Prostate gland (tissue), 2 donors: ENCODE data around the gene SHISA8. TPM values are rescaled to one million over a fixed set of nuclear protein-coding genes. Genes with fewer than 3 reads are reported as not detected.

Experiments
- DNase-seq: peaks from one replicate; pipeline ENCODE4 v3.0.0-alpha.2; 2019; ENCODE audit warnings: low spot score
- H3K27ac ChIP-seq, 2 donors: fragments of 200-600 bp; sonication (generic); 2 replicates each; pipeline ENCODE4 v1.5.1; 2017 to 2019
- H3K27me3 ChIP-seq: fragments of 200-600 bp; sonication (generic); replicated peaks from 2 replicates; pipeline ENCODE4 v1.5.1; 2019; ENCODE audit not compliant: insufficient read depth
- H3K36me3 ChIP-seq, 2 donors: fragments of 200-600 bp; sonication (generic); 1 replicate in 1 of 2; 2 replicates in 1 of 2; pipeline versions ENCODE4 v1.5.1 to v1.8.1; 2017 to 2019
- H3K4me1 ChIP-seq: fragments of 200-600 bp; sonication (generic); replicated peaks from 2 replicates; pipeline ENCODE4 v1.5.1; 2019
- H3K4me3 ChIP-seq, 2 donors: fragments of 200-600 bp; sonication (generic); 2 replicates each; pipeline ENCODE4 v1.5.1; 2017 to 2019
- H3K9me3 ChIP-seq: fragments of 200-600 bp; sonication (generic); 2 replicates; pipeline ENCODE4 v1.5.1; 2017
- CTCF ChIP-seq, 4 experiments: fragments of 200-600 bp in 2 of 4; fragments of 450-650 bp in 2 of 4; sonication (generic) in 2 of 4; IDR thresholded peaks; 1 replicate in 3 of 4; 2 replicates in 1 of 4; pipeline ENCODE4 v1.5.1; 2016 to 2019; ENCODE audit warnings: antibody characterized with exemption in 4 of 4, mild to moderate bottlenecking in 2 of 4, moderate library complexity in 2 of 4
- POLR2A ChIP-seq: fragments of 450-650 bp; IDR thresholded peaks from one replicate; pipeline ENCODE4 v1.6.1; 2016; ENCODE audit warnings: antibody characterized with exemption, mild to moderate bottlenecking
- POLR2AphosphoS5 ChIP-seq: sonication (generic); formaldehyde crosslinking; IDR thresholded peaks from one replicate; pipeline ENCODE4 v1.6.1; 2017; ENCODE audit warnings: antibody characterized with exemption
- WGBS: methylation state at CpG from one replicate; pipeline ENCODE4 v1.1.5; 2018; 5-methylcytosine and 5-hydroxymethylcytosine counted together
- intact Hi-C: fragments of 100-400 bp; cut with DNase I; formaldehyde crosslinking; loops from one replicate; pipeline ENCODE4 v1.14.2; 2022
- total RNA-seq, 2 donors: library from RNA; depleted of rRNA; stranded (reverse); fragments of >200 nt; gene quantifications; one replicate each; pipeline ENCODE4 v1.1.0, GENCODE V29; 2016

Gene SHISA8
- total RNA-seq, 2 donors from 2014 or later: not detected

GRCh38 chr22:41923595-41924276, 8.9 kb upstream of the SHISA8 start:
- Histone ChIP-seq H3K36me3 (no peaks in the 10 kb centered on the region), H3K27ac (no peak overlapping the region), H3K4me1 (peaks cover 4% of the 10 kb centered on the region), H3K27me3 (no peaks in the 10 kb centered on the region), H3K4me3 (no peak overlapping the region), H3K9me3 (no peaks in the 10 kb centered on the region)
- no peak for DNase-seq
- 92% methylated on average over 14 of the region's 14 CpGs for WGBS
- TF ChIP-seq CTCF (IDR thresholded peaks at IDR 0.05) (no peak), POLR2AphosphoS5 (no peak), POLR2A (no peak)
- intact Hi-C loops: no loop called here

- DNase-seq: no peak
- intact Hi-C loops: no loop called here
- Histone ChIP-seq H3K27ac (no peak overlapping the region), H3K9me3 (no peaks in the 10 kb centered on the region), H3K27me3 (no peaks in the 10 kb centered on the region), H3K4me3 (no peak overlapping the region), H3K36me3 (no peaks in the 10 kb centered on the region), H3K4me1 (peaks cover 4% of the 10 kb centered on the region)
- WGBS: 97% methylated on average over 4 of the region's 4 CpGs
- TF ChIP-seq CTCF (IDR thresholded peaks at IDR 0.05): no peak
Measured at GRCh38 chr22:41922940-41923594, 8.2 kb upstream of the SHISA8 start.

- no peak for DNase-seq
- Histone ChIP-seq H3K4me1 (peaks cover 4% of the 10 kb centered on the region), H3K27me3 (no peaks in the 10 kb centered on the region), H3K4me3 (no peak overlapping the region), H3K36me3 (no peaks in the 10 kb centered on the region), H3K9me3 (no peaks in the 10 kb centered on the region), H3K27ac (no peak overlapping the region)
- intact Hi-C loops: no loop called here
- 95% methylated on average over 5 of the region's 5 CpGs for WGBS
- TF ChIP-seq CTCF (IDR thresholded peaks at IDR 0.05) (no peak), POLR2AphosphoS5 (no peak), POLR2A (no peak)
Measured at GRCh38 chr22:41922328-41922727, 7.5 kb upstream of the SHISA8 start.

- 63% methylated on average over 21 of the region's 21 CpGs for WGBS
- no peaks in the 10 kb centered on the region for H3K27me3 ChIP-seq
- no peak for DNase-seq
- TF ChIP-seq POLR2AphosphoS5 (no peak), POLR2A (no peak), CTCF (IDR thresholded peaks at IDR 0.05) (no peak)
- no peaks in the 10 kb centered on the region for H3K9me3 ChIP-seq
- intact Hi-C loops: no loop called here
- no peaks in the 10 kb centered on the region for H3K36me3 ChIP-seq
- peak overlapping the region; percentile 37 to 39 for H3K4me3 ChIP-seq
- no peaks in the 10 kb centered on the region for H3K4me1 ChIP-seq
- no peak overlapping the region for H3K27ac ChIP-seq
Measured at GRCh38 chr22:41920271-41920976, 5.5 kb upstream of the SHISA8 start.
